Activated effector memory CD4-positive, alpha-beta T cell treated with anti-CD3 and anti-CD28 coated beads, Interleukin-2, amount 50 U/mL, for 16 hours (primary cell): ENCODE data around the gene VIPR2.
"Not testable (repeated sequence)": the region's sequence is repeated elsewhere in the genome, so short reads cannot be mapped to it uniquely, and the experiment has no call there.

Experiments
- DNase-seq: peaks from one replicate; pipeline ENCODE4 v3.0.0-alpha.2; 2020

Gene VIPR2

DNA sequence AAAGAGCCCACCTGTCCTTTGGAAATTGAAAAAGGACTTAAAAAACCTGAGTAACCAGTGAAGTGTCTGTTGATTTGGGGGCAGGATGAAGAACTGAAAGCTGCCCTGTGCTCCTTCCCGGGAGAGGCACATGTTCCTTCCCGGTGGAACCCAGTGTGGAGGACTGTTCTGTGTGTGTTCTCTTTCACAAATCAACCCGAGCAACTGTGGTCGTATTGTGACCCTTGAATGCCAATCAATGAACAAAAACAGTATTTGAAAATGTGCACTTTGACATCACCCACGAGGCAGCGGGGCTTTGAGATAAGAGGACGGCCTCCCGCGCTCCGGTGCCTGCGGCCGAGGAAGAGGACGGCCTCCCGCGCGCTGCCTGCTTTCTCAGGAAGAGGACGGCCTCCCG lies 139.0 kb downstream of the VIPR2 start:
- DNase-seq, result no peak

DNA sequence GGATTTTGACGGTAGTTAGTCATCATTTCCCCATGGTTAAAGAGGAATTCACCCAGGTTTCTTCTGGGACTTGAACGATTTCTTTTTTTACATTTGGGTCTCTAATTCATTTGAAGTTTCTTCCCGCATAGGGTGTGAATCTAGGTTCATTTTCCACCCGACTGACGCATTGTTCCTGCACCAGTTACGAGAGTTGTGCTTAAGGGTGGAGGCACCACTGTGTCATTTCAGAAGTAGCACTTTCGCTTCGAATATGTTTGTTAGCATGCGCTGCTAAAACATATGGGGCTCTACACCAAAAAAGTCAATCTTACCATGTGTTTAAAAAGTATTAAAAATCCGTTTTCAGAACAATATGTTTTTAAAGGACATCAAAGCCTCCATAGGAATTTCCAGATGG lies 140.3 kb downstream of the VIPR2 start:
- no peak for DNase-seq

DNA sequence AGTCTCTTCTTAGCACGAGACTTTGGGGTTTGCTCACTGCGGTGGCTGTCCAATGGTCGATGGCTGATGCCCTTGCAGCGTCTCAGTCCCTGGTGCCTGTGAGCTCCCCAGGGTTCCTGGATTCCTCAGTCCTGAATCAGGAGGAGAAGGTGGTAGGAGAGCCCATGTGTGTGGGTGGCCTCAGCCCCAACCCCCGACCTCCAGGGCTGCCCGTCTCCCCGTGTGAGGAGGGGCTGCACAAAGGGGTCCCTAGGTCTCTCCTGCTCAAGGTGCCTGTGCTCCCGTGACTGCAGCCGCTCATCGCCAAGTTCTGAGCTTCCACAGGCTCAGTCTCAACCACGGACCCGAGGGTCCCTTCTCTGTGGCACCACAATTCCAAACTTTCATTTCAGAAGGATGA lies 142.9 kb downstream of the VIPR2 start:
- DNase-seq, result no peak

DNA sequence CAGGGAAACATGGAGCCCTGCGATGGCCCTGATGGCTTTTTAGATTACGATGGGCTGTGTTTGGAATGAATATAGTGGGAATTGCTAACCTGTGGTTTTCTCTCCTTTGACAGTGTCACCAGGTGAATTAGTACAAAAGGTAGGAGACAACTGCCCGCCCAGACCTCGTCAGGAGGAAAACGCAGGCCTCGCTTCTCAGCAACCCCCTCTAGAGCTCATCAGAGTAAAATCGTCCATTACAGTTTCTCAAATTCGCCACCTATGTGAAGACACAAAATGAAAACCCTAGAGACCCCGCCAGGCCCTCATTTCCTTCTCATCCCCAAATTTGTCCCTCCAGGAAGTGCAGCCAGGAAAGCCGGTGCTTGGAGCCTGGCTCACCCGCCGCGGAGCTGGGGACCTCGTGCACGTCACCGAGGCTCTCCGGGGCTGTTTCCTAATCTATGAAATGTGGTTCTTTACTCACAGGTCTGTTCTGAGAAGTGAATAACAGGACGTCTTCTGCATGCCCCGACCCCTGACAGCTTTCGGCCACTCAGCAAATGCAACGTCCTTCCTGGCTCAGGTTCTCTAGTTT lies 143.7 kb downstream of the VIPR2 start:
- DNase-seq, result no peak

DNA sequence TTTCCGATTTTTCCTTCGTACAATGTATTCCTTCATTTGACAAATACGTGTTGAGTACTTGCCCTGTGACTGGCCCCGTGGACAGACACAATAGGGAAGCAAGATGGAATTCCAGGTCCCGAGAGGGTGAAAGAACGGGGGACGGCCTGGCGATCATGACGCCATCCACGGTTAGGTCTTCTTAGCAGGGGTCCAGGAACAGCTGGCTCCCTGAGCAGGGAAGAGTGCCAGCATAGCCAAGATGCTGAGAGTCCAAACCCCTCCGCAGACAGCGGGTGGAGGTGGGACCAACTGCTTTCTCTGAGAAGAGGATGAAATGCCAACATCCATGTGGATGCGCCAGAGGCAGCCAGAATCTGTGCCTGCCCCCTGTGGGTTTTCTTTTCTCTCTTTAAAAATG lies 144.6 kb downstream of the VIPR2 start:
- DNase-seq, result no peak

DNA sequence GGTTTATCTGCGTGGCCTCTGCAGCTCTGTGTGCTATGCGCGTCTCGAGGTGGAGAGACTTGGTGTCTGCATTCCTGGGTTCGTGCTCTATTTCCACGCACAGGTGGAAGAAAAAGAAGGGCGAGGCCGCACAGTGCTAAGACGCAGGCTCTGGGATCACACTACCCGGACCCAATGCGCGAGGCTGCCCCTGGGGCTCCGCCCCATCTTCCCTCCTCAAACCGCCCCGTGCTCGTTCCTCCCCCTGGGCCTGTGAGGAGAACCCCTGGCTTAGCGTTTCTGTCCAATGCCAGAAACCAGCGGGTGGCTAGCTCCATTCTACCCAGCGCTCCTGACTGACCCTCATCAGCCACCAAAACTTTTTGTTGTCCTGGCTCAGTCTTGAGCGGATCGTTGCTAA lies 145.2 kb downstream of the VIPR2 start:
- no peak for DNase-seq

DNA sequence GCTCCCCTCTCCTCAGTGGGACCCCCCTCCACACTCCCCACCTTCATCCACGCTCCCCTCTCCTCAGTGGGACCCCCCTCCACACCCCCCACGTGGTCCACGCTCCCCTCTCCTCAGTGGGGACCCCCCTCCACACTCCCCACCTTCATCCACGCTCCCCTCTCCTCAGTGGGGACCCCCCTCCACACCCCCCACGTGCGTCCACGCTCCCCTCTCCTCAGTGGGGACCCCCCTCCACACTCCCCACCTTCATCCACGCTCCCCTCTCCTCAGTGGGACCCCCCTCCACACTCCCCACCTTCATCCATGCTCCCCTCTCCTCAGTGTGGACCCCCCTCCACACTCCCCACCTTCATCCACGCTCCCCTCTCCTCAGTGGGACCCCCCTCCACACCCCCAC lies 146.4 kb downstream of the VIPR2 start:
- not testable (repeated sequence) for DNase-seq

DNA sequence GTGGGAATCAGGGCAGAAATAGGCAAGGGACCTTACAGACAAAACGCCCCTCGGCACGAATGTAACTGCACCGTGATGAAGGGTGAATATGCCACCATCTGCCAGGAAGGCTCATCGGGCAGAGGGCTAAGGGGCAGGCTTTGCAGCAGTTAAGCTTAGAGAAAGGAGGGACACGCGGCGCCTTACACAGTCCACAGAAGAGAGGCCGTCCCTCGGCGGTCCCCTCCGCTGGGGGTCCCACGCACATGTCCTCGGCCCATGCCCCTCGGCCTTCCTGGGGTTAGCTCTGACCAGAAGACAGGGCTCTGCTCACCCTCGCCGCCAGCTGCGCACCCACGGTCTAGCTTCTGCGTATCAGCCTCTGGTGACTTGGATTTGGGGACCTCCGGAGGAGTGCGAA lies 147.2 kb downstream of the VIPR2 start:
- no peak for DNase-seq

DNA sequence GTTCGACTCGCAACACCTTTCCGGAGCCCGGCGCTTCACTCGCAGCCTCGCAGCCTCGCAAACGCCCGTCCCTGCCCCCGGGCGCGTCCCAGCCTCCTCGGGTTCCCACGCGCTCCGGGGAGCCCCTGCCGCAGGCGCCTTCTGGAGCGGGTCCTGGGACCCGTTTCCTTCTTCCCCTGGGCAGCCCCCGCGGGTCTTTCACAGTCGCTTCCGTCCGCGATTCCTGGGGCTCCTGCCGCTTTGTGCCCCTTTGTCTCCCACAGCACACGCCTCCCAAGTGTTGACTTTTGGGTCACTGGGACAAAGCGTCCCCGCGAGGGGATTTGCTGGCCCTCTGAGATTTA lies 147.6 kb downstream of the VIPR2 start:
- no peak for DNase-seq

DNA sequence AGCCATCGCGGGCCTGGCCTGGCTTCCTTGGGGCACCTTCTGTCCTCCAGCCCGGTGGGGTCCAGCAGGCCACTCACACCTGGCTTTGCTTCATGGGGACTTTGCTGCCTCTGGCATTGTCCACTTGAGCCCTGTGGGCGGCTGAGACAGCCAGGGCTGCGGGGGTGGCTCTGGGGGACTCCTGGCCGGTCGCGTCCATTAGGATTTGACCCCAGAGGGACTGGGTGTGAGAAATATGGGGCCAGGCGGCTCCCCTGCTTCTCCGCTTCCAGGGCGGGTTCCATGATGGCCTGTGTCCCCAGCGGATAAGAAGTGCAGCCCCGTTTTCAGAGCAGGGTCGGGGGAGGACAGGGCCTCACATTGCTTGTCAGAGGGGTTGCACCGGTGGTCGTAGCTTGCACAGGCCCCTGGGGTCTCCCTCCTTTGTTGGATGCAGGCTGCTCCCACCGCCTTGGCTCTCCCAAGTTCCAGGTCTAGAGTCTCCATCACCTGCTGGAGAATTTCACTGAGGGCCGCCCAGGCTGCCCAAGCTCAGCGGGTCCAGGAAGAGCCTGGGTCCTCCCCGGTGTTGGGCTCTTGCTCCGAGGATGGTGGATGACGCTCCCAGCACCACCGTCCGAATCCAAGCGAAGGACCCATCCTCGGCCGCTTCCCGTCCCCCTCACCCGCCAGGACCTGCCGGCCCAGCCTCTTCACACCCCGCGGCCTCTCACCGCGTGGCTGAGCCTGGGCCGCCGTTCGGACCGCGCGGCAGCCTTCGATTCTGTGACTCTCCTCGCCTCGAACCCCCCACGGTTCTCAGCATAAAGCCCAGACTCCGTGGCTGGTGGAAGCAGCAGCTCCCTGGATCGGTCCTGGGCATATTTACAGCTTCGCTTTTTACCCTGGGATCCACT lies 148.2 kb downstream of the VIPR2 start:
- DNase-seq, result no peak

DNA sequence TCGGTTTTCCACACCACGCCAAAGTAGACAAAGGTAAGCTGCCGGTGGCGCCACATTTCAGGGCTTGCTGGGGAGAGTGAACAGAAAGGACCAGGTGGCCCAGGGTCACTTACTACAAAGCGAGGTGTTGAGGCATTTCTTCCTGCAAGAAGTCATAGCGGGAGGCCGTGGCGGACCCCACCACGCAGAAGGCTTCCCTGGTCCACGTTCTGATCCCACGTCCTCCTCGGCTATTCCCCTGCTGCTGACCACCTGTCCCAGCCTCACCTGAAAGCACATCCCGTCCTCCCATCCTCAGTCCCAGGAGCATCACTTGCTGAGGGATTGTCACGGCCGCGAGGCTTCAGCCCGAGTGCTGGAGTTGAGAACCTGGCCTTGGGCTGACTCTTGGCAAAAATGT lies 149.2 kb downstream of the VIPR2 start:
- DNase-seq, result no peak

DNA sequence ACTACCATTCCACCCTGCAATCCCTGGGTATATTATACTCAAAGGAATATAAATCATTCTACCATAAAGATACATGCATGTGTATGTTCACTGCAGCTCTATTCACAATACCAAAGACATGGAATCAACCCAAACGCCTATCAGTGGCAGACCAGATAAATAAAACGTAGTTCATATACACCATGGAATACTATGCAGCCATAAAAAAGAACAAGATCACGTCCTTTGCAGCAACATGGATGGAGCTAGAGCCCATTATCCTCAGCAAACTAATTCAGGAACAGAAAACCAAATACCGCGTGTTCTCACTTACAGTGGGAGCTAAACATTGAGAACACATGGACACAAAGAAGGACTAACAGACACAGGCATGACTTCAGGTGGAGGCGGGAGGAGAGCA lies 150.0 kb downstream of the VIPR2 start:
- no peak for DNase-seq

DNA sequence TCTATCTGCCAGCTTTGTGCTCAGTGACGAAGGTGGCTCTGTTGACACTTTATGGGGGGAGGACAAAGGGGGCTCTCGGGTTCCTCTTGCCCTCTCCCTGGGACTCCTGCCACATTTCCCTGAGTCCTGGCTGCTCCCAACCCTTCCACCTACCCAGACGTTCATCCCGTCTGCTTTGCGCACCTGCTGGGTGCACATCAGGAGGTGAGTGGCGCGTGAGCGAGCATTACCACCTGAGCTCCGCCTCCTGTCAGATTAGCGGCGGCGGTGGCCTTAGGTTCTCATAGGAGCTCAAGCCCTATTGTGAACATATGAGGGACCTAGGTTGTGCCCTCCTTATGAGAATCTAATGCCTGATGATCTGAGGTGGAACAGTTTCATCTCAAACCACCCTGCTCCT lies 151.1 kb downstream of the VIPR2 start:
- DNase-seq, result no peak

DNA sequence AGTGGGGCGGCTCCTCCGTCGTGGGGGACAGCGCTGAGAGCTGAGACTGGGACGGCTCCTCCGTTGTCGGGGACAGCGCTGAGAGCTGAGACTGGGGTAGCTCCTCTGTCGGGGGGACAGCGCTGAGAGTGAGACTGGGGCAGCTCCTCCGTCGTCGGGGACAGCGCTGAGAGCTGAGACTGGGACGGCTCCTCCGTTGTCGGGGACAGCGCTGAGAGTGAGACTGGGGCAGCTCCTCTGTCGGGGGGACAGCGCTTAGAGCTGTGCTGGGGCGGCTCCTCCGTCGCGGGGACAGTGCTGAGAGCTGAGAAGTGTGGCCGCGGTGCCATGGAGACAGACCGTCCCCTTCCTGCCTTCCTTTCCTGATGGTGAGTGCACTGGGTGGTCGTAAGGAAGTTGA lies 151.9 kb downstream of the VIPR2 start:
- no peak for DNase-seq

DNA sequence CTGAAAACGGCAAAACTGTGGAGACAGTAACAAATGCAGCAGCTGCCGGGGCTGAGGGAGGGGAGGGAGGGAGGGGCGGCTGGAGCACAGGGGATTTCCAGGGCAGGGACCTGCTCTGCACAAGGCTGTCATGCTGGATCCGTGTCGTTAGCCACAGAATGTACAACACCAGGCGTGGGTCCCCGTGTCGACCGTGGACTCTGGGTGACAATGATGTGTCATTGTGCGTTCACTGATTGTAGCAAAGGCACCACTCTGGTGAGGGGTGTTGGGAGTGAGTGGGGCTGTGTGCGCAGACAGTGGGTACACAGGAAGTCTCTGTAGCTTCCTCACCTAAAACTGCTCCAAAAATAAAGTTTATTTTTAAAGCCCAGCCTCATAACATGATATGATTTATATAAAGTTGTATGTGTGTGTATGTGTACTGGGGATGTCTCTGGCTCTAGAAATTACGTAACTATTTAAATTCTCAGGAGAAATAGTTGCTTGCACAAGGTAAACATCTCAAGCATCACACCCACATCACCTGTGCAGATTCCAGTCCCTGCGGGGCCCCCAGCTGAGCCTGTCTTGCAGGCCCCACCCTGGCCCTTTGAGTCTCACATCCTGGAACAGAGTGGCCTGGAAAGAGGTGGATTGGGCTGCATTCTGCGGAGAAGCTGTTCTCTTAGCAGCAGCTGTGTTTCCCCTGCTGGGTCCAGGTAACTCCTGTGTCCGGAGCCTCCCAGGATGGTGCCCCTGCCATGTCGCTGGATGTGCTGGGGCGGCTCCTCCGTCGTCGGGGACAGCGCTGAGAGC lies 152.6 kb downstream of the VIPR2 start:
- no peak for DNase-seq

DNA sequence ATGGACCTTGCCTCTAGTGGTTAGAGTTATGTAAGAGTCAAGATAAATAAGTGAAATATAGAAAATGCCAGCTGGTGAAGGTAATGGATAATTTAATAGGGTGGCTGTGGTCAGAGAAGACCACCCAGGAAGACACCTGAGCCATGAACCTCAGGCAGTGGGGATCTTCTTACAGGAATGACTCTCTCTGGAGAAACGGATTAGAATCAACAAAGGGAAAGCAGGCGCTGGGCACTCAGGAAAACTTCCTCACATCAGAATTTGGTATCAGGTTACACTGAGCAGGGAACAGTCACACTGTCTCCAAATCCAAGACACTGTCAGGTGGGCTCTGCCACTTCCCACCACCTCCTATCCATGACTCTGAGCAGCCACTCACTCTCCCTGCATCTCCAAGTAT lies 155.7 kb downstream of the VIPR2 start:
- no peak for DNase-seq

DNA sequence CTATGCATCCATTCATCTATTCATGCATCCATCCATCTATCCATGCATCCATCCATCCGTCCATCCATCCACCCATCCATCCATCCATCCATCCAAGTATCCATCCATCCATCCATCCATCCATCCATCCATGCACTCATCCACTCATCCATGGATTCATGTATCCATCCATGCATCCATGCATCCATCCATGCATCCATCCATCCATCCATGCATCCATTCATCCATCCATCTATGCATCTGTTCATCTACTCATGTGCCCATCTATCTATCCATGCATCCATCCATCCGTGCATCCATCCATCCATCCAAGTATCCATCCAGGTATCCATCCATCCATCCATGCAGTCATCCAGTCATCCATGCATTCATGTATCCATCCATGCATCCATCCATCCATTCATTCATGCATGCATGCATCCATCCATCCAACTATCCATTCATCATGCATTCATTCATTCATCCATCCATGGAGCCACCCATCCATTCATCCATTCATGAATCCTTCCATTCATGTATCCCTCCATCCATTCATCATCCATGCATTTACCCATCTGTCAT lies 156.3 kb downstream of the VIPR2 start:
- DNase-seq, result no peak

DNA sequence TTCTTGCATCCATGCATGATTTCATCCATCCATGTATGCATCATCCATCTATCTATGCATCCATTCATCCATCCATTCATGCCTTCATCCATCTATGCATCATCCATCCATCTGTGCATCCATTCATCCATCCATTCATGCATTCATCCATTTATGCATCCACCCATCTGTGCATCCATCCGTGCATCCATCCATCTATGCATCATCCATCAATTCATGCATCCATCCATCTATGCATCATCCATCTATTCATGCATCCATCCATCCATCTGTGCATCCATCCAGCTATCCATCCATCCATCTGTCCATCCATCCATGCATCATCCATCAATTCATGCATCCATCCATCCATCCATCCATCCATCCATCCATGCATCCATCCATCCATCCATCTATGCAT lies 157.0 kb downstream of the VIPR2 start:
- no peak for DNase-seq

DNA sequence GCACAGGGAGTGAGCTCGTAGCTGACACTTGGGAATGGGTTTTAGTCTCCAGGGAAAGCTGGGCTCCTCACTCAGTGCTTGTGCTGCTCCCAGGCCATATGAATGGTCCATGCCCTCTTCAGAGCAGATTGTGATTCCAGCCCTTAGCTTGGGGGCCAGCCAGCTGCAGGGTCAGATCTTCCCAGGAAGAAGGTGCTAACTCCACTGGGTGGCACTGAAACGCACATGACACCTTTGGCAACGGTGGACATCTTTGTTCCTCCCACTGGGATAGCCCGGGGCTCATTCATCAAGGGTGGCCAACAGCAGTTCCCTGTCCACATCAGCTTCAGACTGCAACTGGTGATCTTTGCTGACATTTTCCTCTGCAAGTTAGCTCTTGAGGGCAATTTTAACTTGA lies 159.1 kb downstream of the VIPR2 start:
- DNase-seq, result no peak

DNA sequence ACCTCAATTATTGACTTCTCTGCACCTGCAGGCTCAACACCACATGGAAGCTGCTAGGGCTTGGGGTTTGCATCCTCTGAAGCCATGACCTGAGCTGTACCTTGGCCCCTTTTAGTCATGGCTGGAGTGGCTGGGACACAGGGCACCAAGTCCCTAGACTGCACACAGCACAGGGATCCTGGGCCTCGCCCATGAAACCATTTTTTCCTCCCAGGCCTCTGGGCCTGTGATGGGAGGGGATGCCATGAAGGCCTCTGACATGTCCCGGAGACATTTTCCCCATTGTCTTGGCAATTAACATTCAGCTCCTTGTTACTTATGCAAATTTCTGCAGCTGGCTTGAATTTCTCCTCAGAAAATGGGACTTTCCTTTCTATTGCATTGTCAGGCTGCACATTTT lies 160.7 kb downstream of the VIPR2 start:
- not testable (repeated sequence) for DNase-seq

DNA sequence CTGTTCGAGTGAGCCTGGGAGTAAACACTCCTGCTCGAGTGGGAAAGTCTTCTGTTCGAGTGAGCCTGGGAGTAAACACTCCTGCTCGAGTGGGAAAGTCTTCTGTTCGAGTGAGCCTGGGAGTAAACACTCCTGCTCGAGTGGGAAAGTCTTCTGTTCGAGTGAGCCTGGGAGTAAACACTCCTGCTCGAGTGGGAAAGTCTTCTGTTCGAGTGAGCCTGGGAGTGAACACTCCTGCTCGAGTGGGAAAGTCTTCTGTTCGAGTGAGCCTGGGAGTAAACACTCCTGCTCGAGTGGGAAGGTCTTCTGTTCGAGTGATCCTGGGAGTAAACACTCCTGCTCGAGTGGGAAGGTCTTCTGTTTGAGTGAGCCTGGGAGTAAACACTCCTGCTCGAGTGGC lies 162.6 kb downstream of the VIPR2 start:
- not testable (repeated sequence) for DNase-seq

DNA sequence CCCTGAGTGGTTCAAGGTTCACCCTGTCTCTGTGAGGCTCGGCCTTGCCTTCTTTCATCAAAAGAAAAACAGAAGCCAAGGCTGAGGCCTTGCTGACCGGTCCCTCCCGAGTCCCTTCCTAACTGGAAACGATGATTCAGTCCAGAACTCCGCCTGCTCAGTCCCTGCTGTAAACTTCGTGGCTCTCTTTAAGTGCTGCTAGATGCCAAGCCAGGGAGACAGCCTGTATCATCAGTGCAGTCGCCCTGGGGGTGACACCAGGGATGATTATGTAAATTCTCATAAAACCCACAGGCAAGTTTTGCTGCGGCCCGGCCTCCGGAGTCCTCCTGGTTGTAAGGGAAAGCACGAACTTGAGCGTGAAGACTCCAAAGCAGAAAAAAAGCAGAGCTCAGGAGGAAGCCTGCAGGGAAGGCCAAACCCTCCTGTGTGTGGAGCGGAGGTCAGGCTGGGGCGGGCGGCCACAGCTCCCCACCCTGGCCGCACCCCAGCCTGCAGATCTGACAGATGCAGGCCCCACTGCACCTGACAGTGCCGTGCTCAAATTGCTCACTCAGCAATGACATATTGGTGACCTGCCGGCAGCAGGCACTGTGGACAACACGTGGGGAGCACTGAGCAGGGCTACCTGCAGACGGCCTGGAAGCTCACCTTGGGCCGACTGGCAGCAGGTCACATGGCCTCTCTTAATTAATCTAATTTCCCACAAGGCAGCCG lies 164.9 kb downstream of the VIPR2 start:
- DNase-seq, result no peak

DNA sequence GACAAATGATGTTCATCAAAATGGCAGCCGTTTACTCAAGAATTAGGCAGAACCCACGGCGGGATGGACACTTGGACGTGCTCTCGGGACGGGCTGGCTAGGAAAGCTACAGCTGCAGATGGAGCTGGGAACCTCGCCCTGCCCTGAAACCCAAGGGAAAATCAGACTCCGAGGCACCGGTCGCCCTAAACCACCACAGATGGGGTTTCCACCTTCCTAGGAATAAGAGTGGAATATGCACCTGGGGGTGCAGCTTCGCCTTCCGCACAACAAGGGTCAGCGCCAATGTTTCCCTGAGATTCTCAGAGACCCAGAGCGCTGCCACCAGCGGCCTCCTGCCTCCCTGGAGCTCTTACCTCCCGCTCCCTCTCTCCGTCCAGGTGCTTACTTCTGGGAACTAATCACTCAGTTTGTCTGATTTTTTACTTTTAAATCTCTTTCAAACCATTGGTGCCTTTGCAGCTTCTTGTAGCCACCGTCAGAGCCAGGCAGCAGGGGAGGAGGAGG lies 165.6 kb downstream of the VIPR2 start:
- DNase-seq, result no peak
